Activated T-cell treated with anti-CD3 and anti-CD28 coated beads, Interleukin-2, amount 50 U/mL, for 1 hour (primary cell): Measurements from ENCODE around the gene ZNF670.
"Not testable (repeated sequence)": the region's sequence is repeated elsewhere in the genome, so short reads cannot be mapped to it uniquely, and the experiment has no call there.

Experiments used
- DNase-seq: peaks from one replicate; pipeline ENCODE4 v3.0.0-alpha.2; 2020

ZNF670 gene

DNA sequence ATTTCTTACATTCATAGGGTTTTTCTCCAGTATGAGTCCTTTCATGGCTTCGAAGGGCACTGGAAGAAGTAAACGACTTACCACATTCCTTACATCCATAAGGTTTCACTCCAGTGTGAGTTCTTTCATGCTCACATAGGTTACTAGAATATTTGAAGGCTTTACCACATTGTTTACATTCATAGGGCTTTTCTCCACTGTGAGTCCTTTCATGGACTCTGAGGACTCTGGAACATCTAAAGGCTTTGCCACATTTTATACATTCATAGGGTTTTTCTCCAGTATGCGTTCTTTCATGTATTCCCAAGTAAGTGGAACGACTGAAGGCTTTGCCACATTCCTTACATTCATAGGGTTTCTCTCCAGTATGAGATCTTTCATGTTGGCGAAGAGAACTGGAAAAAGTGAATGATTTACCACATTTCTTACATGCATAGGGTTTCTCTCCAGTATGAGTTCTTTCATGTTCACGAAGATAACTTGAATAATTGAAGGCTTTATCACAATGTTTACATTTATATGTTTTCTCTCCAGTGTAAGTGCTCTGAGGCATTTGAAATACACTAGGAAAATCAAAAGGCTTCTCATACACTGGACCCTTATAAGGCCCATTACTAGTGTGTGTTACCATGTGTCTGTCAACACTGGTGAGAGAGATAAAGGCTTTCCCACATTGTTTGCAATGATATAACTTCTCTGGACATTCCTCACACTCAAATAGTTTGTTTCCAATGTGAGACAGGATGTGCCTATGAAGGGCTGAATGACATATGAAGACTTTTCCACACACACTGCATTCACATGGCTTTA lies 40.9 kb downstream of the ZNF670 start:
- DNase-seq: no peak

DNA sequence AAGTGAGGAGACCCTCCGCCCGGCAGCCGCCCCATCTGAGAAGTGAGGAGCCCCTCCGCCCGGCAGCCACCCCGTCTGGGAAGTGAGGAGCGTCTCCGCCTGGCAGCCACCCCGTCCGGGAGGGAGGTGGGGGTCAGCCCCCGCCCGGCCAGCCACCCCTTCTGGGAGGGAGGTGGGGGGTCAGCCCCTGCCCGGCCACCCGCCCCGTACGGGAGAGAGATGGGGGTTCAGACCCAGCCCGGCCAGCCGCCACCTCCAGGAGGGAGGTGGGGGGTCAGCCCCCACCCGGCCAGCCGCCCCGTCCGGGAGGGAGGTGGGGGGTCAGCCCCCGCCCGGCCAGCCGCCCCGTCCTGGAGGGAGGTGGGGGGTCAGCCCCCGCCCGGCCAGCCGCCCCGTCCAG lies 46.3 kb downstream of the ZNF670 start:
- not testable (repeated sequence) for DNase-seq
